ENCODE data around the gene NEU2.

DNA sequence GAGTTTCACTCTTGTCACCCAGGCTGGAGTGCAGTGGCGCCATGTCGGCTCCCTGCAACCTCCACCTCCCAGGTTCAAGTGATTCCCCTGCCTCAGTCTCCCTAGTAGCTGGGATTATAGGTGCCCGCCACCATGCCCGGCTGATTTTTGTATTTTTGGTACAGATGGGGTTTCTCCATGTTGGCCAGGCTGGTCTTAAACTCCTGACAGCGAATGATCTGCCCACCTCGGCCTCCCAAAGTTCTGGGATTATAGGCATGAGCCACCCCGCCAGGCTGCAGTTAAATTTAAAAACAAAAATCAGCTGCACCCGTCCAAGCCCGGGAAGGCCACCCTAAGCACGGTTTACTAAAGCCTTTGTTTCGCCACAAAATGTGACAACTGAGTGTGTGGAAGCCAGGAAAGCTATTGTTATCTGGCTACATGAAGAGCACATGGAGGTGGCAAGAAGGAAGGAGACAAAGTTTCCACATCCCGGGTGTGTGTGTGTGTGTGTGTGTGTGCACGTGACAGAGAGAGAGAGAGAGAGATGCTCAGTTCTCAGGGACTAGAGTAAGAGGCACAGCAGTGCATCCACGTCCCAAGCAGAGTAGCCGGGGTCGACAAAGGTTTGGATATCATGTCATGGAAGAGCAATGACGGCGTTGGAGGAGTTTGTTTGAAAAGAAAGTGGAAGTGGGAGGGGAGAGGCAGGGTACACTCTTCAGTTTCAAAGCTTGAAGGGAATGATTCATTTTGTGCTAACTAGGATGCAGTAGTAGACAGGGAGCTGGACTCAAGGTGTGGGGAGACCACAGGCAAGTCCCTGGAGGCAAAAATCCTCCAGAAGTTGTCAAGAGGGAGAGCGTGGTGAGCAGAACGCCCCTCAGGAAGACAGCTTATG is 47.7 kb downstream of the NEU2 start:
- TF ChIP-seq CTCF (CRISPR knock-in tag; IDR thresholded peaks at IDR 0.05), result no peak
- TF ChIP-seq, protein P1, sequence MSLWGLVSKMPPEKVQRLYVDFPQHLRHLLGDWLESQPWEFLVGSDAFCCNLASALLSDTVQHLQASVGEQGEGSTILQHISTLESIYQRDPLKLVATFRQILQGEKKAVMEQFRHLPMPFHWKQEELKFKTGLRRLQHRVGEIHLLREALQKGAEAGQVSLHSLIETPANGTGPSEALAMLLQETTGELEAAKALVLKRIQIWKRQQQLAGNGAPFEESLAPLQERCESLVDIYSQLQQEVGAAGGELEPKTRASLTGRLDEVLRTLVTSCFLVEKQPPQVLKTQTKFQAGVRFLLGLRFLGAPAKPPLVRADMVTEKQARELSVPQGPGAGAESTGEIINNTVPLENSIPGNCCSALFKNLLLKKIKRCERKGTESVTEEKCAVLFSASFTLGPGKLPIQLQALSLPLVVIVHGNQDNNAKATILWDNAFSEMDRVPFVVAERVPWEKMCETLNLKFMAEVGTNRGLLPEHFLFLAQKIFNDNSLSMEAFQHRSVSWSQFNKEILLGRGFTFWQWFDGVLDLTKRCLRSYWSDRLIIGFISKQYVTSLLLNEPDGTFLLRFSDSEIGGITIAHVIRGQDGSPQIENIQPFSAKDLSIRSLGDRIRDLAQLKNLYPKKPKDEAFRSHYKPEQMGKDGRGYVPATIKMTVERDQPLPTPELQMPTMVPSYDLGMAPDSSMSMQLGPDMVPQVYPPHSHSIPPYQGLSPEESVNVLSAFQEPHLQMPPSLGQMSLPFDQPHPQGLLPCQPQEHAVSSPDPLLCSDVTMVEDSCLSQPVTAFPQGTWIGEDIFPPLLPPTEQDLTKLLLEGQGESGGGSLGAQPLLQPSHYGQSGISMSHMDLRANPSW (CRISPR knock-in tag; IDR thresholded peaks at IDR 0.05; ENCODE audit: borderline replicate concordance), result no peak
- TF ChIP-seq SAFB2 (CRISPR knock-in tag; IDR thresholded peaks at IDR 0.05; ENCODE audit: borderline replicate concordance, low read depth), result no peak
- no peak for TF ChIP-seq ZNF549 (CRISPR knock-in tag; IDR thresholded peaks at IDR 0.05)
- no peak for TF ChIP-seq ZSCAN22 (CRISPR knock-in tag; IDR thresholded peaks at IDR 0.05)
- TF ChIP-seq CHD4 (IDR thresholded peaks at IDR 0.05; ENCODE audit: borderline replicate concordance, low read length), result no peak
- TF ChIP-seq YY1 (IDR thresholded peaks at IDR 0.05; ENCODE audit: insufficient read depth, insufficient replicate concordance, low read depth, low read length), result no peak
- no peak for TF ChIP-seq NR2F6 (IDR thresholded peaks at IDR 0.05)
- no peak for TF ChIP-seq NR2F6 (CRISPR knock-in tag; IDR thresholded peaks at IDR 0.05)
- TF ChIP-seq NFYB (CRISPR knock-in tag; IDR thresholded peaks at IDR 0.05), result no peak
- TF ChIP-seq RFXAP (CRISPR knock-in tag; IDR thresholded peaks at IDR 0.05; ENCODE audit: borderline replicate concordance), result no peak

Measured in HepG2 (cell line).